CD14-positive monocyte (primary cell): ENCODE results near the gene TRAPPC12. TPM values are rescaled to one million over a fixed set of nuclear protein-coding genes. Genes with fewer than 3 reads are reported as not detected.

Source experiments
- DNase-seq, 3 donors: peaks; one replicate each; pipeline ENCODE4 v3.0.0-alpha.2; 2011 to 2022
- H2AFZ ChIP-seq: 2 replicates; pipeline ENCODE4 v1.6.0; 2012; ENCODE audit warnings: mild to moderate bottlenecking, low read depth, low read length, inconsistent platforms; ENCODE audit not compliant: insufficient read depth, poor library complexity, severe bottlenecking
- H3K27ac ChIP-seq, 2 donors: 1 replicate in 1 of 2; 2 replicates in 1 of 2; pipeline ENCODE4 v1.5.1; 2012 to 2013; ENCODE audit warnings: low read length in 2 of 2, control low read depth in 1 of 2, inconsistent platforms in 1 of 2, low read depth in 1 of 2, mild to moderate bottlenecking in 1 of 2
- H3K27me3 ChIP-seq, 2 donors: one replicate each; pipeline versions ENCODE4 v1.6.0 to v1.6.1; 2011 to 2013; ENCODE audit warnings: low read length in 2 of 2; ENCODE audit not compliant: control insufficient read depth in 2 of 2, insufficient read depth in 2 of 2
- H3K36me3 ChIP-seq, 2 donors: replicated peaks in 1 of 2; 1 replicate in 1 of 2; 2 replicates in 1 of 2; pipeline versions ENCODE4 v1.5.1 to v1.6.1; 2012 to 2013; ENCODE audit warnings: low read length in 2 of 2, control low read depth in 1 of 2, inconsistent platforms in 1 of 2, mild to moderate bottlenecking in 1 of 2; ENCODE audit not compliant: insufficient read depth in 2 of 2, control insufficient read depth in 1 of 2
- H3K4me1 ChIP-seq, 2 donors: 1 replicate in 1 of 2; 2 replicates in 1 of 2; pipeline versions ENCODE4 v1.5.1 to v1.6.1; 2012 to 2013; ENCODE audit warnings: low read length in 2 of 2, control low read depth in 1 of 2, inconsistent platforms in 1 of 2, mild to moderate bottlenecking in 1 of 2, moderate library complexity in 1 of 2; ENCODE audit not compliant: insufficient read depth in 2 of 2, control insufficient read depth in 1 of 2
- H3K4me2 ChIP-seq: replicated peaks from 2 replicates; pipeline ENCODE3; 2012; ENCODE audit warnings: low read length, moderate library complexity, mild to moderate bottlenecking; ENCODE audit not compliant: poor library complexity, severe bottlenecking; ENCODE audit errors: extremely low read depth
- H3K4me3 ChIP-seq, 3 experiments: fragments of 200-600 bp in 1 of 3; sonication (generic) in 1 of 3; replicated peaks in 1 of 3; 1 replicate in 2 of 3; 2 replicates in 1 of 3; pipeline ENCODE4 v1.5.1; 2011 to 2013; ENCODE audit warnings: low read length in 3 of 3, mild to moderate bottlenecking in 3 of 3, control low read depth in 2 of 3, low read depth in 2 of 3, inconsistent platforms in 1 of 3, moderate library complexity in 1 of 3
- H3K79me2 ChIP-seq: 2 replicates; pipeline ENCODE4 v1.6.0; 2012; ENCODE audit warnings: mild to moderate bottlenecking, control low read depth, inconsistent platforms, low read length, moderate library complexity; ENCODE audit not compliant: insufficient read depth
- H3K9ac ChIP-seq: 2 replicates; pipeline ENCODE4 v1.6.0; 2017; ENCODE audit warnings: low read length, mild to moderate bottlenecking; ENCODE audit not compliant: insufficient read depth, poor library complexity, severe bottlenecking
- H3K9me3 ChIP-seq, 2 donors: replicated peaks in 1 of 2; 1 replicate in 1 of 2; 2 replicates in 1 of 2; pipeline versions ENCODE4 v1.5.1 to v1.6.1; 2012 to 2013; ENCODE audit warnings: low read length in 2 of 2, control low read depth in 1 of 2; ENCODE audit not compliant: control insufficient read depth in 1 of 2, insufficient read depth in 1 of 2
- H4K20me1 ChIP-seq: 2 replicates; pipeline ENCODE4 v1.6.0; 2012; ENCODE audit warnings: mild to moderate bottlenecking, low read length, control low read depth, moderate library complexity; ENCODE audit not compliant: insufficient read depth
- H3K27ac Mint-ChIP-seq, 7 donors: one replicate each; pipeline ENCODE4 v1.8.0; 2020; ENCODE audit warnings: mild to moderate bottlenecking in 7 of 7, mixed read lengths in 7 of 7, moderate library complexity in 6 of 7, inconsistent platforms in 2 of 7
- H3K27me3 Mint-ChIP-seq, 3 donors: one replicate each; pipeline ENCODE4 v1.8.0; 2021 to 2022; ENCODE audit warnings: low read depth in 3 of 3, mild to moderate bottlenecking in 3 of 3, mixed read lengths in 3 of 3, moderate library complexity in 3 of 3, inconsistent platforms in 1 of 3
- H3K36me3 Mint-ChIP-seq, 2 donors: one replicate each; pipeline ENCODE4 v1.8.0; 2020; ENCODE audit warnings: mixed read lengths in 2 of 2, inconsistent platforms in 1 of 2, mild to moderate bottlenecking in 1 of 2
- H3K4me1 Mint-ChIP-seq: one replicate; pipeline ENCODE4 v1.8.0; 2020; ENCODE audit warnings: mild to moderate bottlenecking, mixed read lengths
- H3K4me3 Mint-ChIP-seq, 2 donors: one replicate each; pipeline ENCODE4 v1.8.0; 2020; ENCODE audit warnings: mild to moderate bottlenecking in 2 of 2, mixed read lengths in 2 of 2, moderate library complexity in 1 of 2
- H3K9me3 Mint-ChIP-seq, 7 donors: one replicate each; pipeline ENCODE4 v1.8.0; 2020 to 2022; ENCODE audit warnings: mixed read lengths in 7 of 7, mild to moderate bottlenecking in 6 of 7, moderate library complexity in 6 of 7, inconsistent platforms in 2 of 7
- CTCF ChIP-seq: fragments of 200-600 bp; IDR thresholded peaks from one replicate; pipeline ENCODE4 v1.8.0; 2022; ENCODE audit warnings: antibody characterized with exemption, mild to moderate bottlenecking
- WGBS: methylation state at CpG from one replicate; pipeline ENCODE4 v1.1.5; 2013; ENCODE audit warnings: missing lambda C conversion rate; ENCODE audit not compliant: insufficient coverage; 5-methylcytosine and 5-hydroxymethylcytosine counted together
- intact Hi-C, 2 donors: fragments of 100-400 bp; cut with micrococcal nuclease; formaldehyde crosslinking; loops; one replicate each; pipeline versions ENCODE4 v1.15.0 to v1.15.1; 2023
- polyA minus RNA-seq: library from RNA; depleted of rRNA, polyadenylated mRNA; stranded (reverse); fragments of >200 nt; gene quantifications from 2 replicates; pipeline ENCODE4 v1.2.3, GENCODE V29; 2012
- polyA plus RNA-seq, 3 donors: library from polyadenylated mRNA; depleted of rRNA in 1 of 3; unstranded in 2 of 3; stranded (reverse) in 1 of 3; fragments of 300-500 nt in 2 of 3; fragments of >200 nt in 1 of 3; fragmentation: Illumina TruSeq in 2 of 3; gene quantifications; 1 replicate in 2 of 3; 2 replicates in 1 of 3; pipeline ENCODE4 v1.2.3, GENCODE V29; 2012 to 2021
- total RNA-seq, 12 experiments: library from RNA in 1 of 12; stranded (reverse) in 1 of 12; fragments of 120-200 nt in 1 of 12; gene quantifications; one replicate each; pipeline ENCODE4 v1.2.4 and lab custom pipeline; 2013 to 2026; ENCODE audit warnings: mixed read lengths in 6 of 12, inconsistent platforms in 1 of 12

TRAPPC12 gene
- 70.1 TPM for total RNA-seq (2013)
- polyA plus RNA-seq (10 to 100 TPM; 26.6 to 72.1 (median 44.7) TPM), polyA minus RNA-seq (51.5 and 76.7 TPM in 2 replicates), total RNA-seq (lab: John Stamatoyannopoulos, UW) (7.4 to 33.7 (median 22.1) reads per million in 11 experiments)

GRCh38 chr2:3379647-3380534 lies at the start of gene TRAPPC12:
Gene TRAPPC12 (plus strand): TSS chr2:3379694. CDS start chr2:3387624, 7,930 bp downstream.
- Mint-ChIP-seq H3K4me3 (peak within 1 kb of the TSS; percentile 92 to 96), H3K9me3 (peaks cover 0 to 8% (median 2%) of the 10 kb centered on the region in 7 donors), H3K27me3 (no peaks in the 10 kb centered on the region), H3K4me1 (peaks cover 38% of the 10 kb centered on the region), H3K27ac (peak within 1 kb of the TSS; percentile 91 to 97 (median 94)), H3K36me3 (peaks cover 13 to 25% of the 10 kb centered on the region in 2 donors)
- H4K20me1 ChIP-seq = peaks cover 10% of the 10 kb centered on the region
- peak within 1 kb of the TSS; percentile 88 for H3K9ac ChIP-seq
- peak within 1 kb of the TSS; percentile 92 for H3K4me2 ChIP-seq
- H2AFZ ChIP-seq = peak within 1 kb of the TSS; percentile 99
- peaks cover 0 to 8% of the 10 kb centered on the region in 2 donors for H3K9me3 ChIP-seq
- peaks cover 3 to 23% of the 10 kb centered on the region in 2 donors for H3K36me3 ChIP-seq
- peak within 1 kb of the TSS; percentile 52 to 96 (median 84) for H3K4me3 ChIP-seq
- intact Hi-C loops = loop anchor here (5.0 to 10.0 kb wide), 2 partner anchors 135 to 197 kb away; partner anchors contain the start of genes RPS7 (in 2 of the 2) and ADI1 (in 1 of the 2)
- peak; percentile 28 for TF ChIP-seq CTCF
- peak; percentile 81 to 89 (median 84) for DNase-seq
- WGBS = under 1% methylated on average over 44 of the region's 61 CpGs
- H3K27me3 ChIP-seq = no peaks in the 10 kb centered on the region
- H3K4me1 ChIP-seq = peaks cover 36 to 41% of the 10 kb centered on the region in 2 donors
- peaks cover 57% of the 10 kb centered on the region for H3K79me2 ChIP-seq
- H3K27ac ChIP-seq = peak within 1 kb of the TSS; percentile 82 to 92

- no peak overlapping the region for H3K4me3 Mint-ChIP-seq
- Histone ChIP-seq H3K36me3 (peaks cover 31 to 70% of the 10 kb centered on the region in 2 donors), H3K4me3 (no peak overlapping the region), H3K27ac (no peak overlapping the region), H3K9ac (no peak overlapping the region), H3K9me3 (peaks cover 5 to 11% of the 10 kb centered on the region in 2 donors), H3K4me2 (no peak overlapping the region), H2AFZ (no peak overlapping the region), H3K27me3 (no peaks in the 10 kb centered on the region), H3K79me2 (no peaks in the 10 kb centered on the region), H4K20me1 (no peaks in the 10 kb centered on the region), H3K4me1 (no peaks in the 10 kb centered on the region)
- H3K4me1 Mint-ChIP-seq = no peaks in the 10 kb centered on the region
- H3K9me3 Mint-ChIP-seq = peaks cover 4 to 16% (median 10%) of the 10 kb centered on the region in 7 donors
- WGBS = 100% methylated on average over 2 of the region's 8 CpGs
- no peak overlapping the region for H3K27ac Mint-ChIP-seq
- peaks cover 0 to 2% (median 0%) of the 10 kb centered on the region in 3 donors for H3K27me3 Mint-ChIP-seq
- intact Hi-C loops = no loop called here
- H3K36me3 Mint-ChIP-seq = peaks cover 59 to 73% of the 10 kb centered on the region in 2 donors
- DNase-seq = no peak
- no peak for TF ChIP-seq CTCF
Observed at GRCh38 chr2:3332133-3332532, 47.4 kb upstream of the TRAPPC12 start.
